NCI-H187 (cell line): Measurements from ENCODE around the gene EARS2.
"Not testable (repeated sequence)": the region's sequence is repeated elsewhere in the genome, so short reads cannot be mapped to it uniquely, and the experiment has no call there.

Experiments used
- DNase-seq, 2 experiments: peaks; one replicate each; lab custom pipeline; 2025; lab: John Stamatoyannopoulos, UW

The EARS2 gene

DNA sequence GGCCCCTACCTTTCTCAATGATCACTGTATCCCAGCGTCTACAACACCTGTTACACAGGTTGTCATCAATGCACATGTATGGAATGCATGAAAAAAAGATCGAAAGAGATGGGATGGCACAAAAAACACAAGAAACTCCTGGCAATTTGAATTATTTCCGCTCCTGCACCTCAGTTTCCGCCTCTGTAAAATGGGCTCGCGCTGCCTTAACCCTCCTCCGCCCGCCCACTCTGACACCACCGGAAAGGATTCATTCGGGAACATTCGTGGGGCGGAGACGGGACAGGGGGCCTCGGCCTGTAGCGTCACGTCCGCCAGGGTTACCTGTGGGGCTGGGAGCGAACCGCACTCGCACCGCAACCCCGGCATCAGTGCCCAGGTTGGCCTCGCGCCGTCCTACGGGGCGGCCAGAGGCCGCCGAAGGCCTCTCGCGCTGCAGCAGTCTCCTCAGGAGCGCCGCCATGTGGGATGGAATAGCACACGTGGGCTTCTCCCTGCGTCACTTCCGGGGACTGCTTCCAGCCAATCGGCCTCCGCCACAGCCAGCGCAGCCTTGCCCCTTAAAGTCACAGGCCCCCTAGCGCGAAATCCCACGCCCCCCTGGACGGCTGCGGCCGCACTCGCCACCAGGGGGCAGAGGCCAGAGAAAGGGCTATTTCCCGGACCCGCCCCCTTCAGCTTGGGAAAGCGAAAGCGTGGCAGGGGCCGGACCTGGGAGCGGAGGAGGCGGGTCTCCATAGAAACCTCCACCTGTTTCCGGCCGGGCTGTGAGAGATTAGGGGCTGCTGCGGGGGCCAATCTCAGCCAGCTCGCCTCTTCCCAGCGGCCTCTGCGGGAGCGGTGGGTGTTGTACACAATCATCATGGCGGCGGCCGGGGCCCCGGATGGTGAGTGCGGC lies at the start of gene EARS2, which contains the start of gene UBFD1:
Gene EARS2 (minus strand): TSS at position 470 of the 898 bp plus-strand sequence. CDS start 7 bp downstream, at position 463.
Gene UBFD1 (plus strand): TSS at position 847 of the 898 bp plus-strand sequence. CDS start 16 bp downstream, at position 863.
- peak; percentile 80 to 89 for DNase-seq

DNA sequence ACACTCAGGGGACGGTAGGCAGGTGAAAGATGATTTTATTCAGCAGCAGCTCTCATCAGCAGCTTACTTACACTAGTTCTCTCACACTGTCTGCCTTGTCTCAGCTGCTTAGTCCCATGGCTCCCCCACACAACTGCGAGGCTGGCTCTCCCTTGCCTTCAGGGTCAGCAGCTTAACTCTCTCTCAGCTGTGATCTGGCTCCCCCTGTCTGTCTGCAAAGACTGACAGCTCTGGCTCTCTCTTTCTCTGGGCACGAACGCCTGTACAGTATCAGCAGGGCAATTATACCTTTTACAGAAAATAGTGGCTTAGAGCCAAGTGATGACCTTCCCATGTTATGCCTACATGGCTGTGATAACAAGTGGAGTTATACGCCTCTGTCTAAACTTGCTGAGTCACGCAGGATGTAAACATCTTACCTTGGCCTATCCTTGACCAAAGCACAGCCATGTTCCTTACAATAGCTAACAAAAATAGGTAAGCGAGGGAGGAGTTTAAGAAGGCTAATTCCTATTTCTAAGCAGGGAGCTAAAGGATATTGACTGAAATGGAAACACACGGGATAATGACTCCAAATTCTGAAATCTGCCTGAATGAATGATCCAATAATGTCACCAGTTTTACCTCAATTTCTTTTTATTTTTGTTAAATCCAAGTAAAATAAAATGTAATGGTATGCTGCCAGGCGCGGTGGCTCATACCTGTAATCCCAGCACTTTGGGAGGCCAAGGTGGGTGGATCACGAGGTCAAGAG lies 40.0 kb upstream of the EARS2 start:
- DNase-seq = no peak

DNA sequence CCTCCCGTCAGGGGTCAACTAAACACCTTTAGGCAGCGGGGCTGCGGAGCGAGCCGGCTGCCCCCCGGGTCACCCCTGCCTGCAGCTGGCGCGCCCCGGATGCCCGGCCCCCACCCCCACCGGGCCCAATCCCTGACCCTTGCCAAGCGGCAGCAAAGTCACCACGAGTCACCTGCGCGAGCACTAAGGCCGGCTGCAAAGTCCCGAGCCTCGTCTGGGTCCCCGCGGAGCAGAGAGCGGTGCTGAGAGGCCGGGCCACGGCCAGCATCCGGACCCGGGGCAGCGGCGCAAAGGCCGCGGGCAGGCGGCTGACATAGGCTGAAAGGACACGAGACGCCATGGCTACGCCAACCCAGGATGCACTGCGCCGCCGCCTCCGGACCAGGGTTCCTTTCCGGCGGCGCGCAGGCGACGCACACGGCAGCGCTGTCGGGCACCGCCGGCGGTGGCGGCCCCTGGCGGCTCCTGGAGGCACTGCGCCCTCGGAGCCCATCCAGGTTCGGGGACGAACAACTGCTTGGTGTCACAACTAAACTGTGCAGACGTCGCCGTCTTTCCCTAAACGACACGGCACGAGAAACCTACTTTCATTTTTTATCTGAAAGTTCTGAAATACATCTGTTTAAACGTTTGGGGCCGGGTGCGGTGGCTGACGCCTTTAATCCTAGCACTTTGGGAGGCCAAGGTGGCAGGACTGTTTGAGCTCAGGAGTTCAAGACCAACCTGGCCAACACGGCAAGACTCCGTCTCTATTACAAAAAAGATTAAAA lies 39.0 kb upstream of the EARS2 start, which contains the start of gene NDUFAB1:
Gene NDUFAB1 (minus strand): TSS at position 366 of the 770 bp plus-strand sequence. CDS start 26 bp downstream, at position 340.
- peak; percentile 41 to 73 for DNase-seq

DNA sequence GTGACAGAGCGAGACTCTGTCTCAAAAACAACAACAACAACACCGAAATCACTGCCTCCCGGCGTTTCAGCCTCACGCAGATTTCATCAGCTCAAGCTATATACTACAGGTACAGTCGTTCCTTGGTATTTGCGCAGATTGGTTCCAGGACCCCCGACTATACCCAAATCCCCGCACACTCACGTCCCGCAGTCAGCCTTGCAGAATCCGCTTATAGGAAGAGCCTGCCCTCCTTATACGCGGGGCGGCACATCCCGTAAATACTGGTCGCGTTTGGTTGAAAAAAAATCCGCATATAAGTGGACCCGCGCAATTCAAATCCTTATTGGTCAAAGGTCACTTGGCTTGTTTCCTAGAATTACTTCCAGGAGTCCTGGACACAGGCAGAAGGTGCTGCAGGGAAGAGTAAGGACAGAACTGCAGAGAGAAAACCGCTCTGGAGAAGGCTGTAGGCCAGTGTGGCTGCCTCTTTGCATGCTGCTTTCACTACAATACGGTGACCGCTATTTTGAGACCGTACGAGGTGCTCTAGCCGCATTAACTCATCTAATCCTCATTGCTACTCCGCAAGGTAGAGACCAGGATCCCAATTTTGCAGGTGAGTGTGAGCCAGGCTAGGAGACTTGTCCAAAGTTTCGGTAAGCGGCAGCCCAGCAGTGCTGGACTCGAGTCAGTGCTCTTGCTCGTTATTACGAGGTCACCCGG lies 38.2 kb upstream of the EARS2 start:
- no peak for DNase-seq

DNA sequence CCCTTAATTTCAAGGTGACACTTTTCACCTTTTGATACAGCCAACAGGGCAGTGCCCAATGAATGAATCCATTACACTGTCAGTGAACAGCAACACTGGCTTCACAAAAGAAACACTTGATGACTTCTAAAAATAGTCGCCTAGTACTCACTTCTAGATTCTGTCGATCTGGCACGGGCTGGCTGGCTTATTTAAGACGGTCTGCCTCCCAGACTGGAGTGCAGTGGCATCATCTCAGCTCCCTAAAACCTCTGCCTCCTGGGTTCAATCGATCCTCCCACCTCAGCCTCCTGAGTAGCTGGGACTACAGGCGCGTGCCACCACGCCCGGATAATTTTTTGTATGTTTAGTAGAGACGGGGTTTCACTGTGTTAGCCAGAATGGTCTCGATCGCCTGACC lies 37.0 kb upstream of the EARS2 start:
- DNase-seq = no peak

DNA sequence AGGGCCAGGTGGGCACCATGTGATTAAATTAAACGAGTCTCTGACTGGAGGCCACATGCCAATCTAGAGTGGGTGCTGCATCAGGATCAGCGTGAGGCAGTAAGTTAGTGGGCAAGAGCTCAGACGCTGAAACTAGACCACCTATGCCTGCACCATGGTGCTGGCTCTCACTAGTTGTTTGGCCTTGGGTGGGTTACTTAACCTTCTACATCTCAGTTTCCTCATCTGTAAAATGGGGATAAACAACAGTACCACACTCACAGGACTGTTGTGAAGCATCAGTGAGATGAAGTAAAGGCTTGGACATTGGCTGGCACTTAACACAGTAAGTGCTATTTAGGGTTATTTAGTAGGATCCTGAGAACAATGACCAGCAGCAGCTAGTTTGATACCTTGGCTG lies 33.0 kb upstream of the EARS2 start:
- no peak for DNase-seq

DNA sequence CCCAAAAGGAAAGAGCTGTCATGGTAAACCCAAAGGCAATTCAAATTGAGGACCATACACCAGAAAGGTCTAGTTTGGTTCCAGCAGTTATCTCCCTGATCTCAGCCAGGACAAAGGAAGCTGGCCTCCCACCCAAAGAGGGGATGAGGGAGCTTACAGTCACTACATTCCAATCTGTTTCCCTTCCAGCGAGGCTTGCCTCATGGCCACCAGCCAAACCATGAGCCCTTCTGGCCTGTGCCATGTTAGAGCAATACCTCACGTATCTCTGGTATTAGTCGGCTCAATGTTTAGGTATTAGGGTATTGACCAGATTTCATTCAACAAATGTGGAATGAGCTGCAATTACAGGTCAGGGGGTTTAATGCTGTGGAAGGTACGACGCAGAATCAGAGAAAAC lies 30.6 kb upstream of the EARS2 start:
- no peak for DNase-seq

DNA sequence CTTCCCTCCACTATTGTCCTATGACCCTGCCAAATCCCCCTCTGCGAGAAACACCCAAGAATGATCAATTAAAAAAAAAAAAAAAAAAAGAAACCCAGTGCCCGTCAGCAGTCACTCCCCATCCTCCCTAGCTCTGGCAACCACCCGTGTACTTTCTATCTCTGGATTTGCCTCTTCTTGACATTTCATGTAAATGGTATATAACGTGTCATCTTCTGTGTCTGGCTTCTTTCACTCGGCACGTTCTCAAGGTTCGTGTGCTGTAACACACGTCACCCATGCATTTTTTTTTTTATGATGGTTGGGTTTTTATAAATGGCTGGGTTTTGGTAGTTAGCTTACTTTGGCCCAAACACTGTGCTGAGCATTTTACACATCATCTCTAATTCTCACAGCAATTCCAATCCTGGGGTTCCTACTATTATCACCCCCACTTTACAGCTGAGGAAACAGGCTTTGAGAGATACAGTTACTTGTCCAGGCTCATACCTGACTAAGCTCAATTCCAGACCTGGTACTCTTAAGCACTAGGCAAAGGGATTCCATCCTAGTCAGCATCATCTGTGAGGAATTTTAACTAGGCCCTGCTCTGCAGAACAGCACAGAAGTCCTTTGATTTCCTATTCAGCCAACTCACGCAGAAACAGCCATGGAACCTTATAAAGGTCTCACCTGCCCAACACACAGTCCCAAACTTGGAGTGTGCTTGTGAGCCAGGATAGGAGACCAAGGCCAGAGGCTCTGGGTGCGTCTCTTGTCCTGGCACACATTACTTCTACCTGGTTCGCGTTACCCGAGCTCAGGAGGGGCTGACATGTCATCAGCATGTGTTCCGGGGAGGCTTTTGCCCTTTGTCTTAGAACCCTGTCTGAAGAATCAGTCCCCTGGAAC lies 27.3 kb upstream of the EARS2 start:
- no peak for DNase-seq

DNA sequence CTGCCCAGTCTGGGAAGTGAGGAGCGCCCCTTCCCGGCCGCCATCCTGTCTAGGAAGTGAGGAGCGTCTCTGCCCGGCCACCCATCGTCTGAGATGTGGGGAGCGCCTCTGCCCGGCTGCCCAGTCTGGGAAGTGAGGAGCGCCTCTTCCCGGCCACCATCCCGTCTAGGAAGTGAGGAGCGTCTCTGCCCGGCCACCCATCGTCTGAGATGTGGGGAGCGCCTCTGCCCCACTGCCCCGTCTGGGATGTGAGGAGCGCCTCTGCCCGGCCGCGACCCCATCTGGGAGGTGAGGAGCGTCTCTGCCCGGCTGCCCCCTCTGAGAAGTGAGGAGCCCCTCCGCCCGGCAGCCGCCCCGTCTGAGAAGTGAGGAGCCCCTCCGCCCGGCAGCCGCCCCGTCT lies 26.1 kb upstream of the EARS2 start:
- not testable (repeated sequence) for DNase-seq

DNA sequence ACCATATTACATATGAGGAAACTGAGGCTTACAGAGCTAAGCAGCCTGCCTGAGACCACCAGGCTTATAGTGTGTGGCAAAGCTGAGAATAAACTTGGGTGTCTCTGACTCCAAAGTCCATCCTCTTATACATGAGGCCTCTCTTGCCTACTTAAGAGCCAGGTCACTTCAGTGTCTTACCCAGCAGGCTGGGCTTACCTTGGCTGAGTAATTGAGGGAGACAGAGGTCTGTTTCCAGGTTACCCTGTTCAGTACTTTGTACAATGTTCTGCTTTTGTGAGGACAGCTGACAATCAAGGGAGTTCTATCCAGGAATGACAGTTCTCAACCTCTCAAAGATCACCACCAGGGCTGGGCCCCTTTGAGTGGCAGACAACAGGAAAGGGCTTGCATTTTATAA lies 24.6 kb upstream of the EARS2 start:
- DNase-seq = no peak

DNA sequence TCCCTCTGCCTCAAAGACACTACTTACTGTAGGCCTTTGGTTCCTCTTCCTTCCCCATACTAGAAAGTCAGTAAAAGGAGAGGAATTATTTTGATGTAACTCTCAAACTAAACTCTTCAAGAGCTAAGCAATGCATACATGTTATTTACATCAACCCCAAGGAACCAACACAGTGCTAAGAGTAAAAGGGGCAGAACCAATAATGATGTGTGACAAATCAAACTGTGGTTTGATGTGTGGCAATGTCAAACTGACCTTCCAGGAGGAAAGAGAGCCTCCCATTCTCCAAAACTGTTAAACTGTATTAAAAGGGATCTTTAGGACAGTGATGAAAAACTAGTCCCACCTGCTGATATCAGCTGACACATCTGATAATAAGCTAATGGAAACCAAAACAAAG lies 23.2 kb upstream of the EARS2 start:
- no peak for DNase-seq

DNA sequence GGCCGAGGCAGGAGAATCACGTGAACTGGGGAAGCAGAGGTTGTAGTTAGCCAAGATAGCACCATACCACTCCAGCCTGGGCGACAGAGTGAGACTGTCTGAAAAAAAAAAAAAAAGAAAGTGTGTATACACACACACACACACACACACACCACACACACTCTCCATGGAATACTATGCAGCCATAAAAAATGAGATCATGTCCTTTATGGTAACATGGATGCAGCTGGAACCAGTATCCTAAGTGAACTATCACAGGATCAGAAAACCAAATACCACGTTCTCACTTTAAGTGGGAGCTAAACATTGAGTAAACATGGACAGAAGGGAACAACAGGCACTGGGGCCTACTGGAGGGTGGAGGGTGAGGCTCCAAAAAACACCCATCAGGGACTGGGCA lies 22.2 kb upstream of the EARS2 start:
- DNase-seq = no peak

DNA sequence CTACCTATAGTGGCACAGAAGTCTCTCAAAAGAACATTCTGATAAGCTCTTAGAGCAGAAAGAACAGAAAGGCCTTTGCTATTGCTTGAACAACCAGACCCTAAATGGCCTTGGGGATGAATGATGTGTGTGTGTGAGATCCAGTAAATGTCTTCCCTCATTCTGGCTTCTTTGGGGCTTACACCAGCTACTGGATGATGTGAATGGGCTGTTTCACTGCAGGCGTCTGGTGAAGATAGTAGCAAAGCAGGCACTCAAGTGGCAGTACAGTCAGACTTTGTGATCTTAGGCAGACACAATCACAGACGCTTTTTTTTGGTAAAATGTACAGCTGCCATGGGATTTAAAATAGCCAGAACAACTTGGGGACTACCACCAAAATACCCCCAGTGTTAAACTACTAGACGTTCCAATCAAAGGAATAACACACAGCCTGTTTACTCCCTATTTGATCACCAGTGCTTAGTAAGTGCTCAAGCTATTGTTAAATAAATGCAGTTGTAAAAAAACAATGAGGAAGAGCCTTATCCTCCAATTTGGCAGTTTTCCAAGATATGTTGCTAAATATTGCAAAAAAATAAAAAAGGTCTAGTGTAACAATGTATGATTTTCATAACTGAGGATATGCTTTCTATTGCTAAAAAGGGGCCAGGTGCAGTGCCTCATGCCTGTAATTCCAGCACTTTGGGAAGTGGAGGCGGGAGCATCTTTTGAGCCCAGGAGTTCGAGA lies 21.1 kb upstream of the EARS2 start:
- DNase-seq = no peak

DNA sequence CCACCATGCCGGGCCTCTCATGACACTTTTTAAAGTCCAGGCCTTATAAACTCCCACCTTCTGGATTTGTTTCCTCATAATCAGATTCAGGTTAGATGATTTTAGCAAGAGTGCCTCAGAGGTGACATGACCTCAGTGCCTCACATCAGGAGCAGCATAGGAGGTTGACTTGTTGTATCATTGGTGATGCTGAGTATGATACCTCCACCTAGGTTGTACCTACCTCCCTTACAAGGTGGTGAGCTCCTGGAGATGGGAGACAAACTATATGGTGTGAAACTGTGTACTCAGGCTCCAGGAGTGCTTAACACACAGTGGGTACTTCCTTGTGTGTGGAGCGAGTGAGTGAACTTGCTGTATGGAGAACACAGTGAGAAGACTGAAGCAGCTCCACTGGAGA lies 20.3 kb upstream of the EARS2 start:
- no peak for DNase-seq

DNA sequence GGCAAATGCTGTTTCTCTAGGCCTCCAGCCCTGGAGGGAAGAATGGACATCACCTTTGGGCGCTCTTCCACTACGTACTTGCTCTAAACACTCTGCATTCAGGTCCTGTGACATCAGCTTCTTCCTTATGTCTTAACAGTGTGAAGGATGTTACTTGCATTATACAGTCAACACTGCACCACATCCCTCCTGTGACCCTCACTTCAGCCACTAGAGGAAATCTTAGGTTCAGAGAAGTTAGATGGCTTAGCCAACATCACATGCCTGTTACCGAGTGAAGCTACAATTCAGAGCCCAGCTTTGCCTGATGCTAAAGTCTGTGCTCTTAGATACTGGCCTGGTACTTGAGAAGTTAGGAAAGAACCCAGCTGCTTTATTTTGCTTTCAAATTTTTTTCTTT lies 18.7 kb upstream of the EARS2 start:
- DNase-seq = no peak

DNA sequence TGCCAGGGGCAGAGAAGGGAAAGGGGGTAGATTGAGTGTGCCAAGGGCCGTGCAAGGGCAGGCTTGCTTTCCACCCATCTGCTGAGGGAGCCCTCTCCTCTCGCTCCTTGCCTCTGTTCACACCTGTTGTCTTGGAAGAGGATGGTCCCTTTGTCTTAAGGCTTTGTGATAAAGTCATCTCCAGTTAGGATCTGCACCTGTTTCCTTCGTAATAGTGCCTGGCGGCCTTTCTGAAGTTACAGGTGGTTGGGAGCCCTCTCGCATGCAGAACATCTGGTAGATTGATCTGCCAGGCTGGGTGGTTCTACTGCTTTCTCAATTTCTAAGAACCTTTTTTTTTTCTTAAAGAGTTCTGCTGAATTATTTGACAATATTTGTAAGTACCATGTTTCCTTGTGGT lies 16.7 kb upstream of the EARS2 start:
- DNase-seq = no peak

DNA sequence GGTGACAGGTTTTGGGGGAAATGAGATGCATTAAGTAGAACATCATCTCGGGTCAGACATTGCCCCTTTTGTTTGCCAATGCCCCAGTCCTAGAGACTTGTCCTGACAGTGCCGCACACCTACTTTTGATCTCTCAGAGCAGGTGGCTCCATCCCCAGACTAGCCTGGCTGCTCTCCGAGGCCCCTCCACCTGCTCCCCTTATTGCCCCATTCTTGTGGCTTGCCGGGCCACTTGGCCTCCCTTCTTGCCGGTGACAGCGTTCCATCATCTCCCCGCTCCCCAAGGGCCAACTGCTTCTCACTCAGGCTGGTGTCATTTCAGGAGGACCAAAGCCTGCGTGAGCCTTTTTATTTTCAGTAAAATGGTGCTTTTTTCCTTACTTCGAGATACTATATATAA lies 15.2 kb upstream of the EARS2 start:
- DNase-seq = no peak

DNA sequence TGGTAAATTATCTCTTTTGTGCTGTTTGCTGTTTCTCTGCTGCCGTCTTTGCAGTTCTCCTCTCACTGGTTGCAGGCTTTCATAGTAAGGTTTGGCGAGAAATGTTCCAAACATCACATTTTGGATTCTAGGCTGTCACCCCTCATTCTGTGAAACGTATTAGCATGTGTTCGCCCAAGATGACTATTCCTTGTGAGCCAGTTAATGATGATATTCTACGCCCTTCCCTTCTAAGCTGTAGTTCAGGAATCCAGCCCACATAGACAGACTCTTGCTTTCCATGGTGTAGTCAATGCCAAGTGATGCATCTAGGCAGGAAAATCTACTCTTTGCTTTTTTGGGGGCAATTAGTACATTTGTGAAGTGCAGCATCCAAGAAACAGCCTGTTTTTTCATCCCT lies 14.7 kb upstream of the EARS2 start:
- no peak for DNase-seq

DNA sequence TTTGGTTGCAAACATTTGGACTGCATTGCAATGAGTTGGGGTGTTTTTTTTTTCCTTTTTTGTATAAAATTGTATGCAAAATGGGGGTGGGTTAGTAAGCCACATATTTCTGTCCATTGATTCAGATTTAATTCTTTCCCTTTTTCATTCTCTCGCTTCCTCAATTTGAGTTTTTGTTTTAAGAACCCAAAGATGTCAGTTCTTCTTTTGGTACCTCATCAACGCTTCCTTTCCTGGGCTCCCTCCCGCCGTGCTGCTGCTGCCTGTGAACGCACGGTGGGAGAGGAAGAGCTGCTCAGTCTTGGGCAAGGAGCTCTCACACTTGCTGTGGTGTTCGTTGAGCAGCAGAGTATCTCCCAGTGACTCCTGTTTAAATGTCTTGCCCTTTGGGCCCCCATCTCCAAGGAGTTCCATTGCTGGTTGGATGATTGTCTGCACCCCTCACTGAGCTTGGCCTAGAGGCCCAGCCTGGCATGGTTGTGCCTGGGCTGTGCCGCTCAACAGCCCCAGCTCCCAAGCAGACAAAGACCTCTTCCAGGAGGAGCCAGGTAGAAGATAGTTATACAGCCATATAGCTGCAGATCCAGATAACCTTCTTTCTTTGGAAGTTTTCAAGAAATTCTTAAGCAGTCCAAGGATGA lies 14.0 kb upstream of the EARS2 start:
- no peak for DNase-seq
